Endothelial cell of umbilical vein (primary cell): ENCODE data around the gene CBX5. TPM values are rescaled to one million over a fixed set of nuclear protein-coding genes. Genes with fewer than 3 reads are reported as not detected.

Source experiments
- BruUV-seq: library from RNA; stranded (reverse); fragments of 400-500 nt; replicated peaks from 2 replicates; lab custom pipeline; 2021; lab: Mats Ljungman, UMichigan
- CTCF ChIA-PET: fragments of 300-600, 350-600 bp; sonication (Branson Sonifier 250); formaldehyde crosslinking; loops from one replicate; lab custom pipeline; 2021; ENCODE audit warnings: antibody characterized with exemption, inconsistent platforms; lab: Charles Lee
- POLR2A ChIA-PET: fragments of 300-600, 350-600 bp; sonication (Branson Sonifier 250); formaldehyde crosslinking; loops from one replicate; lab custom pipeline; 2021; ENCODE audit warnings: antibody characterized with exemption, inconsistent platforms; lab: Charles Lee
- DNase-seq: peaks from one replicate; pipeline ENCODE4 v3.0.0-alpha.2; 2011; ENCODE audit warnings: low read depth, low spot score
- FAIRE-seq: peaks from 2 replicates; lab custom pipeline; 2011; peaks lifted over from hg19 to GRCh38; lab: Jason Lieb, UNC
- H2AFZ ChIP-seq: 2 replicates; pipeline ENCODE4 v1.6.0; 2012; ENCODE audit warnings: low read depth, low read length, control low read depth, inconsistent platforms
- H3K27ac ChIP-seq: 2 replicates; pipeline ENCODE4 v1.5.1; 2011; ENCODE audit warnings: low read depth, mild to moderate bottlenecking, control low read depth, low read length, moderate library complexity; ENCODE audit not compliant: insufficient read depth
- H3K27me3 ChIP-seq, 2 experiments: 2 replicates each; pipeline versions ENCODE4 v1.6.0 to v1.6.1; 2011; ENCODE audit warnings: low read length in 2 of 2, mixed read lengths in 1 of 2; ENCODE audit not compliant: control insufficient read depth in 2 of 2, insufficient read depth in 2 of 2
- H3K36me3 ChIP-seq, 2 experiments: 2 replicates in 1 of 2; 3 replicates in 1 of 2; pipeline ENCODE4 v1.5.1; 2011; ENCODE audit warnings: low read length in 2 of 2, mild to moderate bottlenecking in 1 of 2, moderate library complexity in 1 of 2; ENCODE audit not compliant: control insufficient read depth in 2 of 2, insufficient read depth in 2 of 2; ENCODE audit errors: extremely low read depth in 1 of 2
- H3K4me1 ChIP-seq: 3 replicates; pipeline ENCODE4 v1.5.1; 2011; ENCODE audit warnings: mild to moderate bottlenecking, low read length; ENCODE audit not compliant: control insufficient read depth, insufficient read depth; ENCODE audit errors: extremely low read depth
- H3K4me2 ChIP-seq: 2 replicates; pipeline ENCODE4 v1.6.1; 2011; ENCODE audit warnings: low read length, control low read depth, mixed read lengths; ENCODE audit not compliant: insufficient read depth
- H3K4me3 ChIP-seq, 3 experiments: fragments of 200-600 bp in 1 of 3; sonication (generic), shearing (Covaris generic) in 1 of 3; replicated peaks in 1 of 3; 2 replicates each; pipeline ENCODE4 v1.5.1; 2011 to 2016; ENCODE audit warnings: control low read depth in 3 of 3, low read length in 3 of 3, mild to moderate bottlenecking in 2 of 3, inconsistent platforms in 1 of 3, low read depth in 1 of 3, moderate library complexity in 1 of 3; ENCODE audit not compliant: insufficient read depth in 1 of 3
- H3K79me2 ChIP-seq: 2 replicates; pipeline ENCODE4 v1.6.0; 2012; ENCODE audit warnings: low read length, inconsistent platforms; ENCODE audit not compliant: control insufficient read depth, insufficient read depth
- H3K9ac ChIP-seq: replicated peaks from 2 replicates; pipeline ENCODE3; 2011; ENCODE audit warnings: low read length, control low read depth; ENCODE audit not compliant: insufficient read depth; ENCODE audit errors: extremely low read depth
- H3K9me1 ChIP-seq: replicated peaks from 3 replicates; pipeline ENCODE4 v1.6.0; 2011; ENCODE audit warnings: mild to moderate bottlenecking, low read length; ENCODE audit not compliant: control insufficient read depth, insufficient read depth; ENCODE audit errors: extremely low read depth
- H3K9me3 ChIP-seq: replicated peaks from 2 replicates; pipeline ENCODE4 v1.5.1; 2012; ENCODE audit warnings: low read length, inconsistent platforms; ENCODE audit not compliant: control insufficient read depth, insufficient read depth
- H4K20me1 ChIP-seq: replicated peaks from 2 replicates; pipeline ENCODE3; 2011; ENCODE audit warnings: mild to moderate bottlenecking, low read length; ENCODE audit not compliant: control insufficient read depth, insufficient read depth; ENCODE audit errors: extremely low read depth
- EZH2 ChIP-seq: IDR thresholded peaks from 2 replicates; pipeline ENCODE4 v1.6.1; 2012; ENCODE audit warnings: borderline replicate concordance, low read depth, mild to moderate bottlenecking, moderate library complexity, low read length, inconsistent platforms; ENCODE audit not compliant: severe bottlenecking
- FOS ChIP-seq: IDR thresholded peaks from 2 replicates; pipeline ENCODE4 v1.6.1; 2011; ENCODE audit warnings: mild to moderate bottlenecking, low read length, moderate library complexity, borderline replicate concordance; ENCODE audit not compliant: insufficient read depth
- GATA2 ChIP-seq: IDR thresholded peaks from 2 replicates; pipeline ENCODE4 v1.7.0; 2011; ENCODE audit warnings: low read depth, mild to moderate bottlenecking, moderate library complexity, mixed read lengths, low read length; ENCODE audit not compliant: insufficient read length, insufficient read depth
- JUN ChIP-seq: IDR thresholded peaks from 2 replicates; pipeline ENCODE4 v1.6.1; 2011; ENCODE audit warnings: borderline replicate concordance, low read depth; ENCODE audit not compliant: insufficient read length, insufficient read depth
- MYC ChIP-seq: IDR thresholded peaks from one replicate; pipeline ENCODE4 v1.6.1; 2011; ENCODE audit warnings: mild to moderate bottlenecking, low read depth, low read length
- POLR2A ChIP-seq: IDR thresholded peaks from 2 replicates; pipeline ENCODE4 v1.6.1; 2012; ENCODE audit warnings: low read depth, mild to moderate bottlenecking, control low read depth, low read length
- POLR2AphosphoS5 ChIP-seq: IDR thresholded peaks from 2 replicates; pipeline ENCODE4 v1.6.1; 2012; ENCODE audit warnings: low read depth, mild to moderate bottlenecking, control low read depth, low read length, moderate library complexity; ENCODE audit not compliant: insufficient read depth
- dilution Hi-C: fragments of 300-500 bp; cut with MboI; formaldehyde crosslinking; loops from one replicate; pipeline ENCODE4 v1.15.0; 2019; ENCODE audit warnings: low sequenced_read_pairs; ENCODE audit not compliant: extremely low pct_ligation_motif_present
- intact Hi-C: fragments of 100-400 bp; cut with micrococcal nuclease; formaldehyde crosslinking; loops from one replicate; pipeline ENCODE4 v1.10.0; 2022
- polyA plus RNA-seq, 4 experiments: library from polyadenylated mRNA; depleted of rRNA in 3 of 4; stranded (reverse) in 3 of 4; unstranded in 1 of 4; fragments of >200 nt; gene quantifications; 2 replicates each; pipeline versions ENCODE4 v1.2.1 to v1.2.3, GENCODE V29; 2011 to 2012; ENCODE audit warnings: missing spikeins in 1 of 4
- total RNA-seq: library from RNA; stranded (reverse); gene quantifications from 2 replicates; pipeline ENCODE4 v1.2.3, GENCODE V29; 2021
- TF ChIP-seq, protein P1 (sequence below): IDR thresholded peaks from 2 replicates; pipeline ENCODE4 v1.6.1; 2011; ENCODE audit not compliant: insufficient read depth, insufficient read length
- TF ChIP-seq, protein P2 (sequence below), 2 donors: IDR thresholded peaks; 1 replicate in 1 of 2; 2 replicates in 1 of 2; pipeline ENCODE4 v1.5.1; 2011; ENCODE audit warnings: low read length in 2 of 2, mild to moderate bottlenecking in 2 of 2, moderate library complexity in 2 of 2, control low read depth in 1 of 2, inconsistent platforms in 1 of 2, low read depth in 1 of 2; ENCODE audit not compliant: insufficient read depth in 1 of 2; ENCODE audit errors: extremely low read depth in 1 of 2

Gene CBX5
- total and polyA plus RNA-seq, 2 donors (not counting 3 experiments of a cell fraction or from before 2014, with no cell fraction given) = 22.8 to 111 TPM

DNA sequence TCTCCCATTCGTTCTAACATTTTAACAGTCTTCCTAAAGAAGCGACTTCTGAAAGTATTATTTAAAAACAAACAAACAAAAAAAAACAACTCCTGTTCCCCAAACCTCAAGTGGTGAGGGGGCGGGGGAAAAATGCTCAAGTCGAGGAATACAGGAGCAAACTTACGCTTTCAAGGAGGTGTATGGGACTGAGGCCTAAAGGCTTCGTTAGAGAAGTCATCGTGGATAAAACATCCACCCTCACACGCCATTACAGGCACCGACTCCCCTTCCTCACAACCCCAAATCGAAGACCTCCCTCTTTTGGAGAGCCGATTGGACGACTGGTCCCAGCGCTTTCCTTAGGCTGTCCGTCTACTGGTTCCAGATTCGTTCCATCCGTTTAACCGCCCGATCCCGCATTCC, 693 bp downstream of the CBX5 start:
- DNase-seq = no peak
- peaks cover 8% of the 10 kb centered on the region for H4K20me1 ChIP-seq
- TSS peak; percentile 60 for BruUV-seq
- H3K9ac ChIP-seq = peak overlapping the region; percentile 84
- CTCF ChIA-PET = interaction anchor here (0.9 to 3.7 kb wide), 4 partner anchors 20 to 100 kb away, joined by 3 to 39 read pairs (median 14); partner anchors contain the start of gene COPZ1
- POLR2A ChIA-PET = interaction anchor here (0.6 to 3.2 kb wide), 6 partner anchors 11 to 48 kb away, joined by 3 to 29 read pairs (median 15); partner anchors contain the start of gene COPZ1
- TF ChIP-seq POLR2AphosphoS5 (no peak), JUN (no peak), GATA2 (no peak), POLR2A (no peak), EZH2 (no peak), MYC (no peak), FOS (no peak)
- TF ChIP-seq, protein P1, sequence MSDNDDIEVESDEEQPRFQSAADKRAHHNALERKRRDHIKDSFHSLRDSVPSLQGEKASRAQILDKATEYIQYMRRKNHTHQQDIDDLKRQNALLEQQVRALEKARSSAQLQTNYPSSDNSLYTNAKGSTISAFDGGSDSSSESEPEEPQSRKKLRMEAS = no peak
- TF ChIP-seq, protein P2, sequence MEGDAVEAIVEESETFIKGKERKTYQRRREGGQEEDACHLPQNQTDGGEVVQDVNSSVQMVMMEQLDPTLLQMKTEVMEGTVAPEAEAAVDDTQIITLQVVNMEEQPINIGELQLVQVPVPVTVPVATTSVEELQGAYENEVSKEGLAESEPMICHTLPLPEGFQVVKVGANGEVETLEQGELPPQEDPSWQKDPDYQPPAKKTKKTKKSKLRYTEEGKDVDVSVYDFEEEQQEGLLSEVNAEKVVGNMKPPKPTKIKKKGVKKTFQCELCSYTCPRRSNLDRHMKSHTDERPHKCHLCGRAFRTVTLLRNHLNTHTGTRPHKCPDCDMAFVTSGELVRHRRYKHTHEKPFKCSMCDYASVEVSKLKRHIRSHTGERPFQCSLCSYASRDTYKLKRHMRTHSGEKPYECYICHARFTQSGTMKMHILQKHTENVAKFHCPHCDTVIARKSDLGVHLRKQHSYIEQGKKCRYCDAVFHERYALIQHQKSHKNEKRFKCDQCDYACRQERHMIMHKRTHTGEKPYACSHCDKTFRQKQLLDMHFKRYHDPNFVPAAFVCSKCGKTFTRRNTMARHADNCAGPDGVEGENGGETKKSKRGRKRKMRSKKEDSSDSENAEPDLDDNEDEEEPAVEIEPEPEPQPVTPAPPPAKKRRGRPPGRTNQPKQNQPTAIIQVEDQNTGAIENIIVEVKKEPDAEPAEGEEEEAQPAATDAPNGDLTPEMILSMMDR (IDR thresholded peaks at IDR 0.05; ENCODE audit: extremely low read depth in 1 of 2, insufficient read depth in 1 of 2, low read depth in 1 of 2, low read length in 2 of 2) = no peak
- no peak for FAIRE-seq
- H3K36me3 ChIP-seq = peaks cover 8 to 19% of the 10 kb centered on the region in 2 experiments
- dilution Hi-C loops (no loop called here), intact Hi-C loops (loop anchor here (1.0 kb wide), 3 partner anchors 20 to 59 kb away; no protein-coding TSS in a partner anchor)
- H3K9me3 ChIP-seq = no peaks in the 10 kb centered on the region
- H2AFZ ChIP-seq = no peak overlapping the region
- peak overlapping the region; percentile 28 to 78 (median 56) for H3K4me3 ChIP-seq
- H3K27me3 ChIP-seq = no peaks in the 10 kb centered on the region
- H3K79me2 ChIP-seq = peaks cover 85% of the 10 kb centered on the region
- peak overlapping the region; percentile 67 for H3K27ac ChIP-seq
- H3K4me1 ChIP-seq = peaks cover 41% of the 10 kb centered on the region
- H3K9me1 ChIP-seq = no peaks in the 10 kb centered on the region
- H3K4me2 ChIP-seq = peak overlapping the region; percentile 88
